GM12891 (cell line): ENCODE data around the gene CTNNA2.

ENCODE experiments used
- PAX5 ChIP-seq: IDR thresholded peaks from 2 replicates; pipeline ENCODE4 v1.6.1; 2011; ENCODE audit warnings: low read length, moderate library complexity, mild to moderate bottlenecking; ENCODE audit not compliant: insufficient read depth, severe bottlenecking
- POLR2A ChIP-seq: IDR thresholded peaks from 2 replicates; pipeline ENCODE4 v1.6.1; 2011; ENCODE audit warnings: low read depth, low read length, control low read depth
- POLR2AphosphoS5 ChIP-seq: IDR thresholded peaks from 2 replicates; pipeline ENCODE4 v1.6.1; 2011; ENCODE audit warnings: low read depth, low read length, control low read depth
- POU2F2 ChIP-seq: IDR thresholded peaks from 2 replicates; pipeline ENCODE4 v1.6.1; 2011; ENCODE audit warnings: low read depth, mild to moderate bottlenecking, control low read depth, low read length, moderate library complexity
- SPI1 ChIP-seq: IDR thresholded peaks from 2 replicates; pipeline ENCODE4 v1.6.1; 2011; ENCODE audit warnings: low read depth, low read length, control low read depth
- TAF1 ChIP-seq: IDR thresholded peaks from 2 replicates; pipeline ENCODE4 v1.6.1; 2011; ENCODE audit warnings: low read depth, low read length, control low read depth

DNA sequence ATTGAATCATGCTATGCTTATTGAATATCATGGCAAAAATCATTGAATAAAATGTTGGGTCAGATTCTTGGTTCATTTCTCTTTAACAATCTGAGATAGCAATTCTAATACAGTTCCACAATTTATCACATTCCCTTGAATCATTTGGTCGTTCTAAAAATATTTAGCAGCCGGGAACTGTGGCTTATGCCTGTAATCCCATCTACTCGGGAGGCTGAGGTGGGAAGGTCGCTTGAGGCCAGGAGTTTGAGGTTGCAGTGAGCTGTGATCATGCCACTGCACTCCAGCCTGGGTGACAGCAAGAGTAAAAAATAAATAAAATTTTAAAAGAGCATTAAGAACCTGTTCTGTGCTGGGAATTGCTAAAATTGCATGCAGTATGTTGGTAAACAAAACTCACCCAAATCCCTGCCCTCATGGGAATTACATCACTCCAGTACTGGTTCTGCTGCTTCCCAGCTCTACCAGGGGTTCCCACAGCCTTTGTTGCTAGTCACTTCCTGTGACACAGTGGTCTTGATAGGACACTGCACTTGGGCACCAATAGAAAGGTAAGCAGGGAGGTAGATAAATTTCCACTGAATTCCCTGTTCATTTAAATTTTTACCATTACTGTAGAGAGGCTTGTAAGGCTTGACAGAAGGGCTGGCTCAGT is 200.4 kb downstream of the CTNNA2 start:
- TF ChIP-seq POLR2AphosphoS5 (no peak), POLR2A (no peak), SPI1 (no peak), TAF1 (no peak), PAX5 (no peak), POU2F2 (no peak)
